HL-60 (cell line): ENCODE measurements around the gene RGS8.

ENCODE experiments used
- DNase-seq, 2 experiments: peaks; one replicate each; pipeline ENCODE4 v3.0.0-alpha.2; 2010 to 2020; ENCODE audit warnings: low read depth in 1 of 2, low spot score in 1 of 2
- H3K27ac ChIP-seq: fragments of 250-450 bp; sonication (Bioruptor Pico); replicated peaks from 2 replicates; pipeline ENCODE4 v1.5.1; 2020; ENCODE audit warnings: mild to moderate bottlenecking, moderate library complexity
- H3K27me3 ChIP-seq: fragments of 250-450 bp; sonication (Bioruptor Pico); 2 replicates; pipeline ENCODE4 v1.5.1; 2021; ENCODE audit warnings: mild to moderate bottlenecking, moderate library complexity; ENCODE audit not compliant: insufficient read depth, poor library complexity, severe bottlenecking
- H3K4me3 ChIP-seq: replicated peaks from 2 replicates; pipeline ENCODE4 v1.5.1; 2011; ENCODE audit warnings: mild to moderate bottlenecking, control low read depth, low read length; ENCODE audit not compliant: insufficient read depth
- GABPA ChIP-seq: IDR thresholded peaks from 2 replicates; pipeline ENCODE4 v1.6.1; 2012; ENCODE audit warnings: low read depth
- POLR2AphosphoS5 ChIP-seq: IDR thresholded peaks from 2 replicates; pipeline ENCODE4 v1.6.1; 2012; ENCODE audit warnings: low read depth
- SPI1 ChIP-seq: IDR thresholded peaks from 2 replicates; pipeline ENCODE4 v1.6.1; 2012; ENCODE audit warnings: low read depth, mild to moderate bottlenecking, borderline replicate concordance
- TF ChIP-seq, protein P1 (sequence below): IDR thresholded peaks from one replicate; pipeline ENCODE4 v1.5.1; 2011; ENCODE audit warnings: low read length, control low read depth, inconsistent platforms; ENCODE audit not compliant: insufficient read depth
- TF ChIP-seq, protein P2 (sequence below): IDR thresholded peaks from 2 replicates; pipeline ENCODE4 v1.6.1; 2012; ENCODE audit warnings: low read depth; ENCODE audit not compliant: insufficient replicate concordance

The RGS8 gene

GRCh38 chr1:182687361-182687760, 3.0 kb upstream of the RGS8 start:
- H3K27me3 ChIP-seq = no peaks in the 10 kb centered on the region
- H3K27ac ChIP-seq = no peak overlapping the region
- H3K4me3 ChIP-seq = no peak overlapping the region
- TF ChIP-seq SPI1 = no peak
- TF ChIP-seq, protein P1, sequence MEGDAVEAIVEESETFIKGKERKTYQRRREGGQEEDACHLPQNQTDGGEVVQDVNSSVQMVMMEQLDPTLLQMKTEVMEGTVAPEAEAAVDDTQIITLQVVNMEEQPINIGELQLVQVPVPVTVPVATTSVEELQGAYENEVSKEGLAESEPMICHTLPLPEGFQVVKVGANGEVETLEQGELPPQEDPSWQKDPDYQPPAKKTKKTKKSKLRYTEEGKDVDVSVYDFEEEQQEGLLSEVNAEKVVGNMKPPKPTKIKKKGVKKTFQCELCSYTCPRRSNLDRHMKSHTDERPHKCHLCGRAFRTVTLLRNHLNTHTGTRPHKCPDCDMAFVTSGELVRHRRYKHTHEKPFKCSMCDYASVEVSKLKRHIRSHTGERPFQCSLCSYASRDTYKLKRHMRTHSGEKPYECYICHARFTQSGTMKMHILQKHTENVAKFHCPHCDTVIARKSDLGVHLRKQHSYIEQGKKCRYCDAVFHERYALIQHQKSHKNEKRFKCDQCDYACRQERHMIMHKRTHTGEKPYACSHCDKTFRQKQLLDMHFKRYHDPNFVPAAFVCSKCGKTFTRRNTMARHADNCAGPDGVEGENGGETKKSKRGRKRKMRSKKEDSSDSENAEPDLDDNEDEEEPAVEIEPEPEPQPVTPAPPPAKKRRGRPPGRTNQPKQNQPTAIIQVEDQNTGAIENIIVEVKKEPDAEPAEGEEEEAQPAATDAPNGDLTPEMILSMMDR = no peak
- TF ChIP-seq, protein P2, sequence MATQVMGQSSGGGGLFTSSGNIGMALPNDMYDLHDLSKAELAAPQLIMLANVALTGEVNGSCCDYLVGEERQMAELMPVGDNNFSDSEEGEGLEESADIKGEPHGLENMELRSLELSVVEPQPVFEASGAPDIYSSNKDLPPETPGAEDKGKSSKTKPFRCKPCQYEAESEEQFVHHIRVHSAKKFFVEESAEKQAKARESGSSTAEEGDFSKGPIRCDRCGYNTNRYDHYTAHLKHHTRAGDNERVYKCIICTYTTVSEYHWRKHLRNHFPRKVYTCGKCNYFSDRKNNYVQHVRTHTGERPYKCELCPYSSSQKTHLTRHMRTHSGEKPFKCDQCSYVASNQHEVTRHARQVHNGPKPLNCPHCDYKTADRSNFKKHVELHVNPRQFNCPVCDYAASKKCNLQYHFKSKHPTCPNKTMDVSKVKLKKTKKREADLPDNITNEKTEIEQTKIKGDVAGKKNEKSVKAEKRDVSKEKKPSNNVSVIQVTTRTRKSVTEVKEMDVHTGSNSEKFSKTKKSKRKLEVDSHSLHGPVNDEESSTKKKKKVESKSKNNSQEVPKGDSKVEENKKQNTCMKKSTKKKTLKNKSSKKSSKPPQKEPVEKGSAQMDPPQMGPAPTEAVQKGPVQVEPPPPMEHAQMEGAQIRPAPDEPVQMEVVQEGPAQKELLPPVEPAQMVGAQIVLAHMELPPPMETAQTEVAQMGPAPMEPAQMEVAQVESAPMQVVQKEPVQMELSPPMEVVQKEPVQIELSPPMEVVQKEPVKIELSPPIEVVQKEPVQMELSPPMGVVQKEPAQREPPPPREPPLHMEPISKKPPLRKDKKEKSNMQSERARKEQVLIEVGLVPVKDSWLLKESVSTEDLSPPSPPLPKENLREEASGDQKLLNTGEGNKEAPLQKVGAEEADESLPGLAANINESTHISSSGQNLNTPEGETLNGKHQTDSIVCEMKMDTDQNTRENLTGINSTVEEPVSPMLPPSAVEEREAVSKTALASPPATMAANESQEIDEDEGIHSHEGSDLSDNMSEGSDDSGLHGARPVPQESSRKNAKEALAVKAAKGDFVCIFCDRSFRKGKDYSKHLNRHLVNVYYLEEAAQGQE = no peak
- TF ChIP-seq POLR2AphosphoS5 = no peak
- no peak for TF ChIP-seq GABPA
- DNase-seq = no peak

DNA sequence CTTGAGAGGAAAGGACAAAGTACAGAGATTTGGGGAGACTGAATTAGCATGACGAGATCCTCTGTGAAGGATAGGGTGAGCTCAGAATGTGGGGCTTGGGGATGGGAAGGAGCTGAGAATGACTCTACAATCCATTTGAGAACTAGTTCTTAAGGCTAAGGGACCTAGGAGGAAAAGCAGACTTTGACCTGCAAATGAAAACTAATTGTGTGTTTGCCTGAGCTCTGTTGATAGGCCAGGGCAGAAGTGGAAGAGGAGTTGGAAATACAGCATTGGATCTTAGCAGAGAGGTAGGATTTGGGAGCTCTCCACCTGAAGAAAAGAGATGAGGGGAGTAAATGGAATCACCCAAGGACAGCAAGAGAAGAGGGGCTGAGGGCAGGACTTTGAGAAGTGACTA, 2.1 kb upstream of the RGS8 start:
- no peak for DNase-seq
- no peaks in the 10 kb centered on the region for H3K27me3 ChIP-seq
- no peak overlapping the region for H3K27ac ChIP-seq
- no peak overlapping the region for H3K4me3 ChIP-seq
- TF ChIP-seq GABPA = no peak
- no peak for TF ChIP-seq POLR2AphosphoS5
- TF ChIP-seq, protein P2 = no peak
- TF ChIP-seq SPI1 = no peak
- TF ChIP-seq, protein P1 = no peak

- Histone ChIP-seq H3K4me3 (no peak overlapping the region), H3K27me3 (no peaks in the 10 kb centered on the region), H3K27ac (no peak overlapping the region)
- TF ChIP-seq, protein P1 = no peak
- TF ChIP-seq, protein P2 = no peak
- DNase-seq = no peak
Observed at GRCh38 chr1:182685215-182685614, 828 bp upstream of the RGS8 start.
